ENCODE measurements around the gene CEP164.

DNA sequence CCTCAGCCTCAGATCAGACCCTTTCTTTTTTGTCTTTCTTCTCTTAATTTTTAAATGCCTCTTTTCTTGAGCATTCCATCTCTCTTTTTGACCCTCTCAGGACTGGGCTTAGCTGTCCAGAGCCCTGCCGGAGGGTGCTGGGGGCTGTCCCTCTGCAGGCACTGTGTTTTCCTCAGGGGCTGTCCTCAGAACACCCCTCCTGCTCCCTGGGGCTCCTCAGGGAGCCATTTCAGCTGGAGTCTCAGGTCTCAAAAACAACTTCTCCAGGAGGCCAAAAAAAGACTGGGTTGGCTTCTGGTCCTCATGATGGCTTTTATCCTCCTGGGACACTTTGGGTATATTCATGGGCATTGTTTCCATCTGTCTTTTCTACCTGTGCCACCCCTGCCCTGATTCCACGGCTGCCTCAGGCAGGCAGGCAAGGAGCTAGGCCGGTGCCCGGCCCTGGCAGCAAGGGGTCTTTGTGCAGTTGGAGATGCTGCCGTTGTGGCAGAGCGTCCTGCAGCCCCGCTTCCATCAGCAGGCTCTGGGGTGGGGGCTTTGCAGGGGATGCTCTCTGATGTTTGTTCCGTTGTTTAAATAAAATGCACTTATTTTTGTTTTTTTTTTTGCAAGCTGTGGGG, 85.1 kb downstream of the CEP164 start:
- TF ChIP-seq, protein P1, sequence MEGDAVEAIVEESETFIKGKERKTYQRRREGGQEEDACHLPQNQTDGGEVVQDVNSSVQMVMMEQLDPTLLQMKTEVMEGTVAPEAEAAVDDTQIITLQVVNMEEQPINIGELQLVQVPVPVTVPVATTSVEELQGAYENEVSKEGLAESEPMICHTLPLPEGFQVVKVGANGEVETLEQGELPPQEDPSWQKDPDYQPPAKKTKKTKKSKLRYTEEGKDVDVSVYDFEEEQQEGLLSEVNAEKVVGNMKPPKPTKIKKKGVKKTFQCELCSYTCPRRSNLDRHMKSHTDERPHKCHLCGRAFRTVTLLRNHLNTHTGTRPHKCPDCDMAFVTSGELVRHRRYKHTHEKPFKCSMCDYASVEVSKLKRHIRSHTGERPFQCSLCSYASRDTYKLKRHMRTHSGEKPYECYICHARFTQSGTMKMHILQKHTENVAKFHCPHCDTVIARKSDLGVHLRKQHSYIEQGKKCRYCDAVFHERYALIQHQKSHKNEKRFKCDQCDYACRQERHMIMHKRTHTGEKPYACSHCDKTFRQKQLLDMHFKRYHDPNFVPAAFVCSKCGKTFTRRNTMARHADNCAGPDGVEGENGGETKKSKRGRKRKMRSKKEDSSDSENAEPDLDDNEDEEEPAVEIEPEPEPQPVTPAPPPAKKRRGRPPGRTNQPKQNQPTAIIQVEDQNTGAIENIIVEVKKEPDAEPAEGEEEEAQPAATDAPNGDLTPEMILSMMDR (conservative IDR thresholded peaks at IDR 0.05; ENCODE audit: low read depth, low read length) = no peak
- no peak for TF ChIP-seq EZH2phosphoT487 (IDR thresholded peaks at IDR 0.05; ENCODE audit: borderline replicate concordance, low read length)

Measured in PC-3 (cell line).